K562 (cell line): Measurements from ENCODE around the gene TMEM116. TPM values are rescaled to one million over a fixed set of nuclear protein-coding genes. Genes with fewer than 3 reads are reported as not detected.

Experiments used
- ASH1L ChIP-seq: fragments of 450-650 bp; IDR thresholded peaks from 2 replicates; pipeline ENCODE4 v1.6.1; 2018; ENCODE audit warnings: borderline replicate concordance, mild to moderate bottlenecking, low read depth; ENCODE audit not compliant: partially characterized antibody
- BDP1 ChIP-seq: IDR thresholded peaks from 3 replicates; pipeline ENCODE4 v1.6.1; 2011; ENCODE audit not compliant: insufficient read length, insufficient read depth
- CBX1 ChIP-seq: sonication (generic); IDR thresholded peaks from 2 replicates; pipeline ENCODE4 v1.6.1; 2016; ENCODE audit warnings: antibody characterized with exemption, low read depth, mild to moderate bottlenecking
- CHD4 ChIP-seq: fragments of 200-600 bp; sonication (generic); IDR thresholded peaks from 3 replicates; pipeline ENCODE4 v1.6.1; 2012; ENCODE audit warnings: low read depth, mild to moderate bottlenecking, mixed read lengths, low read length, inconsistent platforms; ENCODE audit not compliant: insufficient read depth, insufficient replicate concordance, poor library complexity, severe bottlenecking
- FUS ChIP-seq: fragments of 200-400 bp; formaldehyde crosslinking; optimal IDR thresholded peaks from 2 replicates; pipeline ENCODE3; 2017; ENCODE audit warnings: low read depth, low read length
- MTA3 ChIP-seq: fragments of 450-650 bp; formaldehyde crosslinking; IDR thresholded peaks from 2 replicates; pipeline ENCODE4 v1.6.1; 2017; ENCODE audit warnings: mild to moderate bottlenecking, borderline replicate concordance
- PHB ChIP-seq: fragments of 250-450 bp; sonication (Bioruptor Pico); IDR thresholded peaks from 2 replicates; pipeline ENCODE4 v1.5.0; 2021
- PHB2 ChIP-seq: fragments of 450-650 bp; IDR thresholded peaks from 2 replicates; pipeline ENCODE4 v1.6.1; 2017; ENCODE audit warnings: low read depth
- RHOXF2B ChIP-seq: fragments of 250-450 bp; sonication (Bioruptor Pico); conservative IDR thresholded peaks from 2 replicates; pipeline ENCODE4 v1.5.1; 2021
- ZBTB8A ChIP-seq: fragments of 450-650 bp; IDR thresholded peaks from 2 replicates; pipeline ENCODE4 v1.6.1; 2018; ENCODE audit warnings: mild to moderate bottlenecking, moderate library complexity; ENCODE audit not compliant: partially characterized antibody
- ZNF12 ChIP-seq: sonication (generic); formaldehyde crosslinking; IDR thresholded peaks from 2 replicates; pipeline ENCODE4 v1.4.0; 2020; ENCODE audit warnings: mild to moderate bottlenecking, missing genetic modification reagents
- ZNF253 ChIP-seq: fragments of 250-450 bp; sonication (Bioruptor Pico); conservative IDR thresholded peaks from 2 replicates; pipeline ENCODE4 v1.6.1; 2021; ENCODE audit warnings: mild to moderate bottlenecking
- ZNF354B ChIP-seq: fragments of 250-450 bp; sonication (Bioruptor Pico); IDR thresholded peaks from 2 replicates; pipeline ENCODE4 v1.4.0; 2020
- ZNF583 ChIP-seq: fragments of 250-450 bp; sonication (Bioruptor Pico); IDR thresholded peaks from 2 replicates; pipeline ENCODE4 v1.4.0; 2020
- polyA plus RNA-seq, 8 experiments: library from polyadenylated mRNA; depleted of rRNA in 4 of 8; stranded (reverse) in 5 of 8; unstranded in 3 of 8; fragments of >200 nt; fragmentation: Nextera tagmentation in 2 of 8; fragmentation: Illumina TruSeq in 1 of 8; extraction: Ambion mirVana in 2 of 8; extraction: Trizol in 1 of 8; gene quantifications; 2 replicates each; pipeline versions ENCODE4 v1.2.1 to v1.2.3, GENCODE V29; 2011 to 2014; ENCODE audit warnings: inconsistent platforms in 1 of 8, missing spikeins in 1 of 8
- total RNA-seq, 7 experiments: library from RNA; depleted of rRNA in 6 of 7; stranded (reverse); fragments of >200 nt in 6 of 7; fragmentation: Illumina TruSeq in 2 of 7; extraction: Trizol in 2 of 7; gene quantifications; 2 replicates each; pipeline versions ENCODE4 v1.2.1 to v1.2.3, GENCODE V29; 2011 to 2021; ENCODE audit warnings: low replicate concordance in 1 of 7
- TF ChIP-seq, protein P1 (sequence below): fragments of 450-650 bp; formaldehyde crosslinking; IDR thresholded peaks from 2 replicates; pipeline ENCODE4 v1.4.0; 2020; ENCODE audit warnings: mild to moderate bottlenecking
- TF ChIP-seq, protein P2 (sequence below): fragments of 250-450 bp; sonication (Bioruptor Pico); IDR thresholded peaks from 2 replicates; pipeline ENCODE4 v1.6.1; 2021; ENCODE audit warnings: mild to moderate bottlenecking
- TF ChIP-seq, protein P3 (sequence below): fragments of 250-450 bp; sonication (Bioruptor Pico); IDR thresholded peaks from 2 replicates; pipeline ENCODE4 v1.4.0; 2020; ENCODE audit warnings: mild to moderate bottlenecking
- TF ChIP-seq, protein P4 (sequence below): sonication (generic); formaldehyde crosslinking; IDR thresholded peaks from 2 replicates; pipeline ENCODE4 v1.8.0; 2022; ENCODE audit warnings: missing genetic modification reagents, mild to moderate bottlenecking, borderline replicate concordance
- TF ChIP-seq, protein P5 (sequence below): fragments of 250-450 bp; sonication (Bioruptor Pico); IDR thresholded peaks from 2 replicates; pipeline ENCODE4 v1.9.0; 2021; ENCODE audit warnings: mild to moderate bottlenecking
- TF ChIP-seq, protein P6 (sequence below): sonication (generic); formaldehyde crosslinking; IDR thresholded peaks from 2 replicates; pipeline ENCODE4 v1.8.0; 2022; ENCODE audit warnings: missing genetic modification reagents, mild to moderate bottlenecking, moderate library complexity, borderline replicate concordance

TMEM116 gene
- total and polyA plus RNA-seq, 9 of the 15 experiments (the other 6 are each of a cell fraction or from before 2014, with no cell fraction given): 5.2 to 78.6 (median 13.9) TPM

DNA sequence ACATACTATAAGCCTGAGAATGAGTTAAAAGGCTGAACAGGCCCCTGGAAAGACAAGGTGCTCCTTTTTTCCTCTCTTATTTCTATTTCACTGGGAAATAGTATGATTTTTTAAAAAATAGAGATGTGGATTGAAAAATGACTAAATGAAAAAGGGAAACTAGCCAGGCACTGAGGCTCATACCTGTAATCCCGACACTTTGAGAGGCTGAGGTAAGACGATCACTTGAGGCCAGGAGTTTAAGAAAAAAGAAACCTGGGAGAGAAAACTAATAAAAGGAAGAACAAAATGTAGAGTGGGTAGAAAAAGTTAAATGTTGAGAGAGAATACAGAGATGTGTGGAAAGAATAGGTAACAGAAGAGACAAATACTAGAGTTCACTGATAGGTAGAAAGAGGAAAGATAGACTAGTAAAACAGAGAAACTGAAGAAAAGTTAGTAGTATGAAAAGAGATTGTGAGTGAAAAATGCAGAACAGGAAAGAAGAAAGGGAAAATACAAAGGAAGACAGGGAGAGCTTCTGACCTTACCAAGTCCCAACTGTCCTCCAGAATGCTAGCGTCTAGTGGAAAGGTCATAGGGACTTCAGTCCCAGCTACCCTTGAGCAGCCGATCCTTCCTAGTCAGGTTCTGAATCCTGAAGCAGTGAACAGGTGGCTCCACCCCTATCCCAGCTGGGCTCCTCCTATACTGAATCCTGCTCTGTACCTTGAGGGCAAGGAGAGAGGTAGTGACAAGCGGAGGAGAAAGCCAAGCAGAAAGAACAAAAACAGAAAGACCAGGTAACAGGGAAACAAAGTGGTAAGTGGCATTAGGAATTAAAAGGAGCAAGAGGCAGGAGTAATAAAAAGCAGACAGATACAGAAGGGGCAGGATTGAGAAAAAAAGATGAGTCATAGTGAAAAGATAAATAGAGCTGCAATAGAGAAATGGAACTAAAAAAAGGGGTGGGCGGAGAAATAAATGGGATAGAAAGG lies 7.3 kb downstream of the TMEM116 start (continued):
- TF ChIP-seq, protein P1, sequence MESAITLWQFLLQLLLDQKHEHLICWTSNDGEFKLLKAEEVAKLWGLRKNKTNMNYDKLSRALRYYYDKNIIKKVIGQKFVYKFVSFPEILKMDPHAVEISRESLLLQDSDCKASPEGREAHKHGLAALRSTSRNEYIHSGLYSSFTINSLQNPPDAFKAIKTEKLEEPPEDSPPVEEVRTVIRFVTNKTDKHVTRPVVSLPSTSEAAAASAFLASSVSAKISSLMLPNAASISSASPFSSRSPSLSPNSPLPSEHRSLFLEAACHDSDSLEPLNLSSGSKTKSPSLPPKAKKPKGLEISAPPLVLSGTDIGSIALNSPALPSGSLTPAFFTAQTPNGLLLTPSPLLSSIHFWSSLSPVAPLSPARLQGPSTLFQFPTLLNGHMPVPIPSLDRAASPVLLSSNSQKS (CRISPR knock-in tag): no peak
- TF ChIP-seq, protein P2, sequence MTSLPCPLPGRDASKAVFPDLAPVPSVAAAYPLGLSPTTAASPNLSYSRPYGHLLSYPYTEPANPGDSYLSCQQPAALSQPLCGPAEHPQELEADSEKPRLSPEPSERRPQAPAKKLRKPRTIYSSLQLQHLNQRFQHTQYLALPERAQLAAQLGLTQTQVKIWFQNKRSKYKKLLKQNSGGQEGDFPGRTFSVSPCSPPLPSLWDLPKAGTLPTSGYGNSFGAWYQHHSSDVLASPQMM (CRISPR knock-in tag): no peak
- TF ChIP-seq FUS (no peak), CHD4 (no peak), ZNF253 (CRISPR knock-in tag) (no peak), CBX1 (no peak), ZNF12 (CRISPR knock-in tag) (no peak), RHOXF2B (CRISPR knock-in tag) (no peak), ZNF583 (CRISPR knock-in tag) (no peak), BDP1 (no peak), PHB2 (0 out of 2 replicates have a peak, but pooled peaks have one; percentile 27), PHB (no peak), ZBTB8A (no peak), MTA3 (peak; percentile 74), ASH1L (no peak), ZNF354B (CRISPR knock-in tag) (no peak)
- TF ChIP-seq, protein P3, sequence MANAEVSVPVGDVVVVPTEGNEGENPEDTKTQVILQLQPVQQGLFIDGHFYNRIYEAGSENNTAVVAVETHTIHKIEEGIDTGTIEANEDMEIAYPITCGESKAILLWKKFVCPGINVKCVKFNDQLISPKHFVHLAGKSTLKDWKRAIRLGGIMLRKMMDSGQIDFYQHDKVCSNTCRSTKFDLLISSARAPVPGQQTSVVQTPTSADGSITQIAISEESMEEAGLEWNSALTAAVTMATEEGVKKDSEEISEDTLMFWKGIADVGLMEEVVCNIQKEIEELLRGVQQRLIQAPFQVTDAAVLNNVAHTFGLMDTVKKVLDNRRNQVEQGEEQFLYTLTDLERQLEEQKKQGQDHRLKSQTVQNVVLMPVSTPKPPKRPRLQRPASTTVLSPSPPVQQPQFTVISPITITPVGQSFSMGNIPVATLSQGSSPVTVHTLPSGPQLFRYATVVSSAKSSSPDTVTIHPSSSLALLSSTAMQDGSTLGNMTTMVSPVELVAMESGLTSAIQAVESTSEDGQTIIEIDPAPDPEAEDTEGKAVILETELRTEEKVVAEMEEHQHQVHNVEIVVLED (CRISPR knock-in tag): no peak
- TF ChIP-seq, protein P4, sequence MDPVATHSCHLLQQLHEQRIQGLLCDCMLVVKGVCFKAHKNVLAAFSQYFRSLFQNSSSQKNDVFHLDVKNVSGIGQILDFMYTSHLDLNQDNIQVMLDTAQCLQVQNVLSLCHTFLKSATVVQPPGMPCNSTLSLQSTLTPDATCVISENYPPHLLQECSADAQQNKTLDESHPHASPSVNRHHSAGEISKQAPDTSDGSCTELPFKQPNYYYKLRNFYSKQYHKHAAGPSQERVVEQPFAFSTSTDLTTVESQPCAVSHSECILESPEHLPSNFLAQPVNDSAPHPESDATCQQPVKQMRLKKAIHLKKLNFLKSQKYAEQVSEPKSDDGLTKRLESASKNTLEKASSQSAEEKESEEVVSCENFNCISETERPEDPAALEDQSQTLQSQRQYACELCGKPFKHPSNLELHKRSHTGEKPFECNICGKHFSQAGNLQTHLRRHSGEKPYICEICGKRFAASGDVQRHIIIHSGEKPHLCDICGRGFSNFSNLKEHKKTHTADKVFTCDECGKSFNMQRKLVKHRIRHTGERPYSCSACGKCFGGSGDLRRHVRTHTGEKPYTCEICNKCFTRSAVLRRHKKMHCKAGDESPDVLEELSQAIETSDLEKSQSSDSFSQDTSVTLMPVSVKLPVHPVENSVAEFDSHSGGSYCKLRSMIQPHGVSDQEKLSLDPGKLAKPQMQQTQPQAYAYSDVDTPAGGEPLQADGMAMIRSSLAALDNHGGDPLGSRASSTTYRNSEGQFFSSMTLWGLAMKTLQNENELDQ (CRISPR knock-in tag): no peak
- TF ChIP-seq, protein P5, sequence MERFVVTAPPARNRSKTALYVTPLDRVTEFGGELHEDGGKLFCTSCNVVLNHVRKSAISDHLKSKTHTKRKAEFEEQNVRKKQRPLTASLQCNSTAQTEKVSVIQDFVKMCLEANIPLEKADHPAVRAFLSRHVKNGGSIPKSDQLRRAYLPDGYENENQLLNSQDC (CRISPR knock-in tag): no peak
- TF ChIP-seq, protein P6, sequence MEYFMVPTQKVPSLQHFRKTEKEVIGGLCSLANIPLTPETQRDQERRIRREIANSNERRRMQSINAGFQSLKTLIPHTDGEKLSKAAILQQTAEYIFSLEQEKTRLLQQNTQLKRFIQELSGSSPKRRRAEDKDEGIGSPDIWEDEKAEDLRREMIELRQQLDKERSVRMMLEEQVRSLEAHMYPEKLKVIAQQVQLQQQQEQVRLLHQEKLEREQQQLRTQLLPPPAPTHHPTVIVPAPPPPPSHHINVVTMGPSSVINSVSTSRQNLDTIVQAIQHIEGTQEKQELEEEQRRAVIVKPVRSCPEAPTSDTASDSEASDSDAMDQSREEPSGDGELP (CRISPR knock-in tag): peak; percentile 70
